Panc1 (cell line): ENCODE results near the gene PITX2. TPM values are rescaled to one million over a fixed set of nuclear protein-coding genes. Genes with fewer than 3 reads are reported as not detected.

ENCODE experiments used
- ATAC-seq: fragments of 200-7000 bp; cut with Tn5 transposase; 2 replicates; pipeline ENCODE4 v1.9.1; 2020; ENCODE audit warnings: mild to moderate bottlenecking, moderate library complexity
- BruUV-seq: library from RNA; stranded (reverse); fragments of 400-500 nt; replicated peaks from 2 replicates; lab custom pipeline; 2021; lab: Mats Ljungman, UMichigan
- CTCF ChIA-PET: fragments of 300-600 bp; sonication (Branson Sonifier 250); formaldehyde crosslinking; loops from one replicate; lab custom pipeline; 2022; ENCODE audit warnings: antibody characterized with exemption; lab: Charles Lee
- POLR2A ChIA-PET: fragments of 300-600 bp; sonication (Branson Sonifier 250); formaldehyde crosslinking; loops from one replicate; lab custom pipeline; 2022; ENCODE audit warnings: antibody characterized with exemption; lab: Charles Lee
- DNase-seq: peaks from one replicate; pipeline ENCODE4 v3.0.0-alpha.2; 2010; ENCODE audit warnings: low read depth, low spot score
- H3K27ac ChIP-seq: 2 replicates; pipeline ENCODE4 v1.5.1; 2011; ENCODE audit warnings: mild to moderate bottlenecking, low read length, inconsistent platforms
- H3K27me3 ChIP-seq: fragments of 200-500 bp; sonication (Bioruptor generic); 2 replicates; pipeline ENCODE4 v1.6.0; 2014; ENCODE audit warnings: low read length, inconsistent platforms; ENCODE audit not compliant: control insufficient read depth, insufficient read depth
- H3K36me3 ChIP-seq: fragments of 200-500 bp; sonication (Bioruptor generic); 2 replicates; pipeline ENCODE4 v1.5.1; 2014; ENCODE audit warnings: inconsistent platforms, mild to moderate bottlenecking, low read length, moderate library complexity; ENCODE audit not compliant: control insufficient read depth, insufficient read depth
- H3K4me1 ChIP-seq: 2 replicates; pipeline ENCODE4 v1.5.1; 2011; ENCODE audit warnings: inconsistent platforms, mild to moderate bottlenecking, low read length, moderate library complexity; ENCODE audit not compliant: control insufficient read depth, insufficient read depth
- H3K4me3 ChIP-seq, 2 experiments: 2 replicates each; pipeline ENCODE4 v1.5.1; 2011 to 2012; ENCODE audit warnings: low read depth in 2 of 2, low read length in 2 of 2, mild to moderate bottlenecking in 2 of 2, inconsistent platforms in 1 of 2, moderate library complexity in 1 of 2
- H3K9me3 ChIP-seq: fragments of 200-500 bp; sonication (Bioruptor generic); 2 replicates; pipeline ENCODE4 v1.5.1; 2014; ENCODE audit warnings: low read depth, mild to moderate bottlenecking, inconsistent platforms, low read length, moderate library complexity; ENCODE audit not compliant: control insufficient read depth, insufficient read depth
- POLR2AphosphoS5 ChIP-seq: IDR thresholded peaks from 2 replicates; pipeline ENCODE4 v1.6.1; 2012; ENCODE audit warnings: mild to moderate bottlenecking, low read depth, low read length, moderate library complexity
- SIN3A ChIP-seq: IDR thresholded peaks from 2 replicates; pipeline ENCODE4 v1.6.1; 2012; ENCODE audit warnings: low read depth, mild to moderate bottlenecking, low read length, moderate library complexity, borderline replicate concordance; ENCODE audit not compliant: insufficient read depth
- TCF7L2 ChIP-seq: IDR thresholded peaks from 2 replicates; pipeline ENCODE4 v1.6.1; 2011; ENCODE audit warnings: mild to moderate bottlenecking, low read depth, low read length, inconsistent platforms
- in situ Hi-C: cut with HindIII; loops from 2 replicates; pipeline ENCODE4 v1.10.0; 2016; ENCODE audit warnings: low sequenced_read_pairs, low pct_unique_long_range_greater_than_20kb
- intact Hi-C: fragments of 100-400 bp; cut with micrococcal nuclease; formaldehyde crosslinking; loops from one replicate; pipeline ENCODE4 v1.10.0; 2022; ENCODE audit not compliant: unreplicated experiment
- total RNA-seq: library from RNA; stranded (reverse); gene quantifications from one replicate; pipeline ENCODE4 v1.2.1, GENCODE V29; 2021; ENCODE audit not compliant: unreplicated experiment
- TF ChIP-seq, protein P1 (sequence below), 2 experiments: IDR thresholded peaks; 2 replicates each; pipeline ENCODE4 v1.6.1; 2011 to 2012; ENCODE audit warnings: low read depth in 2 of 2, control low read depth in 1 of 2, low read length in 1 of 2, mild to moderate bottlenecking in 1 of 2, moderate library complexity in 1 of 2; ENCODE audit not compliant: insufficient read depth in 1 of 2
- TF ChIP-seq, protein P2 (sequence below): fragments of 450-650 bp; IDR thresholded peaks from 2 replicates; pipeline ENCODE4 v1.5.1; 2017; ENCODE audit warnings: mild to moderate bottlenecking

Gene PITX2
- total RNA-seq, 1 experiment from 2014 or later = 0.44 TPM

DNA sequence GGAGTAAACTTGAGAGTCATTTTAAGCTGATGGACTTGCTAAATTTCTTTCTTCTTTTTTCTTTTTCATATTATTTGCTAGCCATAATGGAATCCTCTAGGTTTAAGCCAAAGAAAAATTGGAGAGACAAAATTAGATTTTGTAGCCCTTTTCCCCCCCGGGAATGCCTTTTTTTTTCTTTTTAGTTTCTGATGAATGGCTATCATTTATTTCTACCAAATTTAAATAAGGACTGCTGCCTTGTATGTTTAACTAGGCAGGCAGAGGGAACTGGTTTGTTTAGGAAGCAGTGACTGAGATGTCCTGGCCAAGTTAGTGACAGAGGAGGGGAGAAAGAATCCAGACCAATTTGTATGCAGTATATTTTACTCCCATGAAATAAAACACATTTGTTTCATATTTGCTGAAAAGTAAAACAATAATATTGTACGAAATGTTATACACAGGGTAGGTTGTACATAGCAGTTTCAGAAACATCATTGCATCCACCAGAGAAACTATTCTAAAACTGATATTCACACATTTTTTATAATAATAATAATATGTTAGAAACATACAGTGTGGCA lies 5.7 kb downstream of the PITX2 start:
- Histone ChIP-seq H3K9me3 (no peaks in the 10 kb centered on the region), H3K4me3 (no peak overlapping the region), H3K36me3 (no peaks in the 10 kb centered on the region), H3K4me1 (no peaks in the 10 kb centered on the region), H3K27me3 (no peaks in the 10 kb centered on the region), H3K27ac (no peak overlapping the region)
- no TSS peak for BruUV-seq
- TF ChIP-seq, protein P1, sequence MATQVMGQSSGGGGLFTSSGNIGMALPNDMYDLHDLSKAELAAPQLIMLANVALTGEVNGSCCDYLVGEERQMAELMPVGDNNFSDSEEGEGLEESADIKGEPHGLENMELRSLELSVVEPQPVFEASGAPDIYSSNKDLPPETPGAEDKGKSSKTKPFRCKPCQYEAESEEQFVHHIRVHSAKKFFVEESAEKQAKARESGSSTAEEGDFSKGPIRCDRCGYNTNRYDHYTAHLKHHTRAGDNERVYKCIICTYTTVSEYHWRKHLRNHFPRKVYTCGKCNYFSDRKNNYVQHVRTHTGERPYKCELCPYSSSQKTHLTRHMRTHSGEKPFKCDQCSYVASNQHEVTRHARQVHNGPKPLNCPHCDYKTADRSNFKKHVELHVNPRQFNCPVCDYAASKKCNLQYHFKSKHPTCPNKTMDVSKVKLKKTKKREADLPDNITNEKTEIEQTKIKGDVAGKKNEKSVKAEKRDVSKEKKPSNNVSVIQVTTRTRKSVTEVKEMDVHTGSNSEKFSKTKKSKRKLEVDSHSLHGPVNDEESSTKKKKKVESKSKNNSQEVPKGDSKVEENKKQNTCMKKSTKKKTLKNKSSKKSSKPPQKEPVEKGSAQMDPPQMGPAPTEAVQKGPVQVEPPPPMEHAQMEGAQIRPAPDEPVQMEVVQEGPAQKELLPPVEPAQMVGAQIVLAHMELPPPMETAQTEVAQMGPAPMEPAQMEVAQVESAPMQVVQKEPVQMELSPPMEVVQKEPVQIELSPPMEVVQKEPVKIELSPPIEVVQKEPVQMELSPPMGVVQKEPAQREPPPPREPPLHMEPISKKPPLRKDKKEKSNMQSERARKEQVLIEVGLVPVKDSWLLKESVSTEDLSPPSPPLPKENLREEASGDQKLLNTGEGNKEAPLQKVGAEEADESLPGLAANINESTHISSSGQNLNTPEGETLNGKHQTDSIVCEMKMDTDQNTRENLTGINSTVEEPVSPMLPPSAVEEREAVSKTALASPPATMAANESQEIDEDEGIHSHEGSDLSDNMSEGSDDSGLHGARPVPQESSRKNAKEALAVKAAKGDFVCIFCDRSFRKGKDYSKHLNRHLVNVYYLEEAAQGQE (IDR thresholded peaks at IDR 0.05; ENCODE audit: insufficient read depth in 1 of 2, low read depth in 2 of 2, low read length in 1 of 2) = no peak
- no peak for TF ChIP-seq SIN3A
- TF ChIP-seq POLR2AphosphoS5 = no peak
- no peak for TF ChIP-seq TCF7L2
- TF ChIP-seq, protein P2, sequence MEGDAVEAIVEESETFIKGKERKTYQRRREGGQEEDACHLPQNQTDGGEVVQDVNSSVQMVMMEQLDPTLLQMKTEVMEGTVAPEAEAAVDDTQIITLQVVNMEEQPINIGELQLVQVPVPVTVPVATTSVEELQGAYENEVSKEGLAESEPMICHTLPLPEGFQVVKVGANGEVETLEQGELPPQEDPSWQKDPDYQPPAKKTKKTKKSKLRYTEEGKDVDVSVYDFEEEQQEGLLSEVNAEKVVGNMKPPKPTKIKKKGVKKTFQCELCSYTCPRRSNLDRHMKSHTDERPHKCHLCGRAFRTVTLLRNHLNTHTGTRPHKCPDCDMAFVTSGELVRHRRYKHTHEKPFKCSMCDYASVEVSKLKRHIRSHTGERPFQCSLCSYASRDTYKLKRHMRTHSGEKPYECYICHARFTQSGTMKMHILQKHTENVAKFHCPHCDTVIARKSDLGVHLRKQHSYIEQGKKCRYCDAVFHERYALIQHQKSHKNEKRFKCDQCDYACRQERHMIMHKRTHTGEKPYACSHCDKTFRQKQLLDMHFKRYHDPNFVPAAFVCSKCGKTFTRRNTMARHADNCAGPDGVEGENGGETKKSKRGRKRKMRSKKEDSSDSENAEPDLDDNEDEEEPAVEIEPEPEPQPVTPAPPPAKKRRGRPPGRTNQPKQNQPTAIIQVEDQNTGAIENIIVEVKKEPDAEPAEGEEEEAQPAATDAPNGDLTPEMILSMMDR = no peak
- intact Hi-C loops (no loop called here), in situ Hi-C loops (no loop called here)
- CTCF ChIA-PET = no interaction called here
- no peak for DNase-seq
- POLR2A ChIA-PET = no interaction called here
- ATAC-seq = no peak

DNA sequence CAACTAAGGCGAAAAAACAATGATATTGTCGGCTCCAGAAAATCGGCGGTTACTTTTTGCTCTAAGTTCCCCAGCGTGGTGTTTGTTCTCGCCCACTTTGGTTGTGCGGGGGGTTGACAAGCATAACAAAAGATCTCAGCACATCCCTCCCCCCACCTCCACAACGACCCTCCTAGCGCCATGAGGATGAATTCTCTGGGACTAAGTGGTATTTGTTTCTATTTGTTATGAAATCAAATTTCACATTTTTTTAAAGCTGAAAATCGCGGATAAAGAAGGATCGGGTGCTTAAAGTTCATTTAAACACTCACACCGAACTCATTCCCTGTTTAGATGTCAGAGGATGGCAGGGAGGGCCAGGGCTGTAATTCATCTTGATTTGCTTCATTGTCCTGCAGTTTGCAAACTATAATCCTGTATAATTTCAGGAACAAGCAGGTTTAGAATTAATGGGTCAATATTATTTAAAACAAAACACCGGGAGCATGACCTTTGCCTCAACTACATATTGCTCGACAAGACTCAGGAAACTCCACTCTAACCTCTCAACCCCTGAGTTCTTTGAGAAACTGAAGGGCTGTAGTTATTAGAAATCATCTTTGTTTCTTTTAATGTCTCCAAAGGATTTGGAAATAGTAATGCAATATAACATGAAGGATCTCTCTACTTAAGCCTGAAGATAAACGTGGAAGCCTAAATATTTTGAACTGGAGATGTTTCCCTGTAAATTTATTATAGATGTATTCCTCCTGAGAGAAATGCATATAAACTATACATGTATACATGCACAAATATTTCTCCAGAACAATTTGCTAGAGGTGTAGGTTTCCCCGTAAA lies 6.4 kb downstream of the PITX2 start:
- Histone ChIP-seq H3K4me3 (no peak overlapping the region), H3K4me1 (no peaks in the 10 kb centered on the region), H3K27me3 (no peaks in the 10 kb centered on the region), H3K36me3 (no peaks in the 10 kb centered on the region), H3K9me3 (no peaks in the 10 kb centered on the region), H3K27ac (no peak overlapping the region)
- DNase-seq = no peak
- in situ Hi-C loops (no loop called here), intact Hi-C loops (no loop called here)
- no peak for ATAC-seq
- ChIA-PET POLR2A (no interaction called here), CTCF (no interaction called here)
- no TSS peak for BruUV-seq
- TF ChIP-seq, protein P2 = no peak
- TF ChIP-seq SIN3A = no peak
- TF ChIP-seq POLR2AphosphoS5 = no peak
- TF ChIP-seq, protein P1 (IDR thresholded peaks at IDR 0.05; ENCODE audit: insufficient read depth in 1 of 2, low read depth in 2 of 2, low read length in 1 of 2) = no peak
- no peak for TF ChIP-seq TCF7L2
